Measurements from ENCODE around the gene SRRM5. TPM values are rescaled to one million over a fixed set of nuclear protein-coding genes. Genes with fewer than 3 reads are reported as not detected.

Gene SRRM5
- total RNA-seq, 1 donor from 2014 or later, result 0.51 TPM

- Mint-ChIP-seq H3K27ac (ENCODE audit: unreplicated experiment) (peak overlapping the region; percentile 97), H3K9me3 (ENCODE audit: unreplicated experiment) (peaks cover 13% of the 10 kb centered on the region), H3K27me3 (ENCODE audit: unreplicated experiment) (peaks cover 7% of the 10 kb centered on the region), H3K4me3 (ENCODE audit: unreplicated experiment) (peak overlapping the region; percentile 97), H3K36me3 (ENCODE audit: unreplicated experiment) (no peaks in the 10 kb centered on the region), H3K4me1 (ENCODE audit: low read depth, unreplicated experiment) (peaks cover 17% of the 10 kb centered on the region)
- TF ChIP-seq CTCF (IDR thresholded peaks at IDR 0.05; ENCODE audit: partially characterized antibody, unreplicated experiment), result no peak
- DNase-seq, result no peak
Measured at GRCh38 chr19:43595605-43595998, 16.3 kb upstream of the SRRM5 start.

- peak within 1 kb of the TSS; percentile 97 for H3K4me3 Mint-ChIP-seq (ENCODE audit: unreplicated experiment)
- no peak for TF ChIP-seq CTCF (IDR thresholded peaks at IDR 0.05; ENCODE audit: partially characterized antibody, unreplicated experiment)
- H3K9me3 Mint-ChIP-seq (ENCODE audit: unreplicated experiment), result peaks cover 13% of the 10 kb centered on the region
- H3K4me1 Mint-ChIP-seq (ENCODE audit: low read depth, unreplicated experiment), result peaks cover 14% of the 10 kb centered on the region
- H3K27me3 Mint-ChIP-seq (ENCODE audit: unreplicated experiment), result peaks cover 7% of the 10 kb centered on the region
- H3K36me3 Mint-ChIP-seq (ENCODE audit: unreplicated experiment), result no peaks in the 10 kb centered on the region
- H3K27ac Mint-ChIP-seq (ENCODE audit: unreplicated experiment), result peak within 1 kb of the TSS; percentile 97
- peak; percentile 100 for DNase-seq
Measured at GRCh38 chr19:43595999-43596841, 15.7 kb upstream of the SRRM5 start, which contains the start of the genes IRGQ and ZNF576. IRGQ (minus strand) TSS chr19:43596134; CDS start chr19:43595338, 796 bp downstream. ZNF576 (plus strand) TSS chr19:43596595; CDS start chr19:43597109, 514 bp downstream.

- TF ChIP-seq CTCF (IDR thresholded peaks at IDR 0.05; ENCODE audit: partially characterized antibody, unreplicated experiment), result no peak
- Mint-ChIP-seq H3K27ac (ENCODE audit: unreplicated experiment) (peak overlapping the region; percentile 97), H3K4me1 (ENCODE audit: low read depth, unreplicated experiment) (peaks cover 14% of the 10 kb centered on the region), H3K27me3 (ENCODE audit: unreplicated experiment) (peaks cover 7% of the 10 kb centered on the region), H3K36me3 (ENCODE audit: unreplicated experiment) (no peaks in the 10 kb centered on the region), H3K4me3 (ENCODE audit: unreplicated experiment) (peak overlapping the region; percentile 97), H3K9me3 (ENCODE audit: unreplicated experiment) (peaks cover 13% of the 10 kb centered on the region)
- no peak for DNase-seq
Measured at GRCh38 chr19:43596842-43597461, 14.9 kb upstream of the SRRM5 start.

GRCh38 chr19:43597876-43598275 lies 14.0 kb upstream of the SRRM5 start:
- H3K9me3 Mint-ChIP-seq (ENCODE audit: unreplicated experiment), result peaks cover 13% of the 10 kb centered on the region
- H3K4me3 Mint-ChIP-seq (ENCODE audit: unreplicated experiment), result peak overlapping the region; percentile 97
- peak overlapping the region; percentile 97 for H3K27ac Mint-ChIP-seq (ENCODE audit: unreplicated experiment)
- H3K27me3 Mint-ChIP-seq (ENCODE audit: unreplicated experiment), result peaks cover 7% of the 10 kb centered on the region
- H3K4me1 Mint-ChIP-seq (ENCODE audit: low read depth, unreplicated experiment), result peaks cover 14% of the 10 kb centered on the region
- no peak for DNase-seq
- no peaks in the 10 kb centered on the region for H3K36me3 Mint-ChIP-seq (ENCODE audit: unreplicated experiment)
- TF ChIP-seq CTCF (IDR thresholded peaks at IDR 0.05; ENCODE audit: partially characterized antibody, unreplicated experiment), result no peak
